GM18505 (cell line): Measurements from ENCODE around the gene TMEM8B.

Experiments
- ATAC-seq: cut with Tn5 transposase; IDR thresholded peaks from one replicate; pipeline ENCODE4 v1.9.1; 2021; ENCODE audit not compliant: unreplicated experiment
- POLR2A ChIP-seq: IDR thresholded peaks from 4 replicates; pipeline ENCODE4 v1.6.1; 2011; ENCODE audit warnings: borderline replicate concordance; ENCODE audit not compliant: insufficient read depth, insufficient read length; ENCODE audit errors: extremely low read depth

TMEM8B gene

GRCh38 chr9:35840881-35841644 is 12.0 kb downstream of the TMEM8B start:
- TF ChIP-seq POLR2A = no peak
- no peak for ATAC-seq

DNA sequence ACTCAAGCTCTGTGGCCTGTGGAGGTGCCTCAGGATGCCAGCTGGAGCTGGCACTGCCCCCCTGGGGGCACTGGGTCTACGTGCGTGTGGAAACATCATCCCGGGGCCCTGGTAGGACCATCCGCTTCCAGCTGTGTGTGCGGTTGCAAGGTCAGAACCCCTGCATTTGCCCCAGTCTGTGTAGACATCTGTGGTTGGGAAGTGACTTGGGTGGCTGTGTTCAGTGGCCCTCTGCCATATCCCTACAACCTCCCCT is 12.5 kb downstream of the TMEM8B start:
- ATAC-seq = no peak
- TF ChIP-seq POLR2A = no peak

GRCh38 chr9:35842020-35842745 is 13.2 kb downstream of the TMEM8B start:
- no peak for TF ChIP-seq POLR2A
- ATAC-seq = no peak

- no peak for ATAC-seq
- no peak for TF ChIP-seq POLR2A
Observed at GRCh38 chr9:35842795-35843194, 13.8 kb downstream of the TMEM8B start.

DNA sequence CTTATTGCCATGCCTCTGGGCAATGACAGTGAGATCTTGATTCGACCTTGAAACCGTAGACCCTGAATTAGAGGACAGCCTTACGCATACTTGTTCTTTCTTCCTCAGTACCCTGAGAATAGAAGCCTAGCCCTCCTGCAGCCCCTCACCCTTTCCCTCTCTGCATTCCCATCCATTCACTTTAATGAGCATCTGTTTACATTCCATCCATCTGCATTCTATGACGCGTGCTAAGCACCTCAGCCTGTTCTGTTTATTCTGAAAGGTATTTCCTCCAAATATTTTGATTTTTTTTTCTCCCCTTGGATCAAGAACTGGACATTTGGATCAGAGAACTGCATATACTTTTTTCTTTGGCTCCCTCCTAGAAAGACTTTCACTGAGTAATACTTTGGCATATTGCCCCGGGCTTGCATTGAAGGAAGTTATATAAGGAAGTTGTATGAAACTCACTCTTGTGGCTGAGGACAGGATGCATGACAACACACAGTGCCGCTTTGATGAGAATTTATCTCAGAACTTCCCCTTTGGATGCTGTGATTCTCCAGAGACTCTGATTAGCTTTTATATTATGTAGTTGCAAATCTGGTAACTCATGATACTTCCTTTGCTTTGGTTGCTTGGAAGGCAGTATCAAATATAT is 15.7 kb downstream of the TMEM8B start:
- no peak for ATAC-seq
- TF ChIP-seq POLR2A = no peak

DNA sequence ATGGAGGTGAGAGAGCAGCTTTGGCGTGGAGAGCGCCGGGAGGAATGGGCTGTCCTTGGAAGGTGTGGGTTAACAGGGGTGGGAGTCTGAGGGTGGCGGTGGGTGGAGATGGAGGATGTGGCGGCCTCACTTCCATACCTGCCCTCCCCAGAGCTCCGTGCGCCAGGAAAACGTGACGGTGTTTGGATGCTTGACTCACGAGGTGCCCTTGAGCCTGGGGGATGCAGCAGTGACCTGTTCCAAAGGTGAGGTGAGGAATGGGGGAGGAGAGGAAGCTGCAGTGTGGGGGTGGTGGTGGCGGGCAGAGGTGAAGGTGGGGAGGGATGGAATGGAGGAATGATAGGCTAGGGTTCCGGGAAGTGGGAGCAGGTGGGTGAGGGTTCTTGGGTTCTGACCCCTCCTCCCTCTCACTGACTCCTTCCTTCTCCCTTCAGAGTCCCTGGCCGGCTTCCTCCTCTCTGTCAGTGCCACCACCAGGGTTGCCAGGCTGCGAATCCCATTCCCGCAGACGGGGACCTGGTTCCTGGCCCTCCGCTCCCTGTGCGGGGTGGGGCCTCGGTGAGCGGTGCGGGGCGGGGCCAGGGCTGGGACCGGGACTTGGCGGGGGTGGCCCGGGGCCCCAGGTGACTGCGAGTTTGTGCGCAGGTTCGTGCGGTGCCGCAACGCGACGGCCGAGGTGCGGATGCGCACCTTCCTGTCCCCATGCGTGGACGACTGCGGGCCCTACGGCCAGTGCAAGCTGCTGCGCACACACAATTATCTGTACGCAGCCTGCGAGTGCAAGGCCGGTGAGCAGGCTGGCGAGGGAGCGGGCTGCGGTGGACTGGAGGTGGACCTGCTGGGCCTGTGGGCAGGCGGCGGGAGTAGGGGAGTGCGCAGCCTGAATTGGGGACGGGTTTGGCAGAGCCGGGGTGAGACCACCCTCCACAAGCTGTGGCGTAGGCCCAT is 17.1 kb downstream of the TMEM8B start:
- no peak for TF ChIP-seq POLR2A
- no peak for ATAC-seq

GRCh38 chr9:35847792-35848572 is 19.0 kb downstream of the TMEM8B start:
- ATAC-seq = peak; percentile 82
- peak; percentile 21 for TF ChIP-seq POLR2A

DNA sequence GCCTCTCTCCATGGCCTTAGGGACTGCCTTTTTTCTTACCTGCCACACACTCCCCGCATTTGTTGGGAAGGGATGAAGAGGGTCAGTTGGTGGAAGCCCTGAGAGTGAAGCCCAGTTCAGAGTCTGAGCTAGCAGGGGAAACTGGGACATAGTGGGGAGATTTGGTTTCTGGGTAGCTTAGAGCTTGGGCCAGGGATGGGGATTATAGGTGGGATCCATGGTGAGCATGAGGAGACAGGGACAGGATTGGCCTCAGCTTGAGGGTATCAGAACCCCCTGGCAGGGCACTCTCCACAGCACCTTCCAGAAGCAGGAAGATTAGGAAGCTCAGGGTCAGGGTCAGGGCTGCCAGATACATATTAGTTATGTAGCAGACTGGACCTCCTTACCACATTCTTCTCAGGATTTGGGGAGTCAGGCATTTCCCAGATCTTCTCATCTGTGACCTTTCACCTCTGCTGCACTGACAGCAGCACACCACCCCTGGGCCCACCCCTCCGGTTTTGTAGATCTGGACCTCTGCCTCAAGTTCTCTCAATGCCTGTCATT is 23.3 kb downstream of the TMEM8B start:
- no peak for ATAC-seq
- TF ChIP-seq POLR2A = no peak

DNA sequence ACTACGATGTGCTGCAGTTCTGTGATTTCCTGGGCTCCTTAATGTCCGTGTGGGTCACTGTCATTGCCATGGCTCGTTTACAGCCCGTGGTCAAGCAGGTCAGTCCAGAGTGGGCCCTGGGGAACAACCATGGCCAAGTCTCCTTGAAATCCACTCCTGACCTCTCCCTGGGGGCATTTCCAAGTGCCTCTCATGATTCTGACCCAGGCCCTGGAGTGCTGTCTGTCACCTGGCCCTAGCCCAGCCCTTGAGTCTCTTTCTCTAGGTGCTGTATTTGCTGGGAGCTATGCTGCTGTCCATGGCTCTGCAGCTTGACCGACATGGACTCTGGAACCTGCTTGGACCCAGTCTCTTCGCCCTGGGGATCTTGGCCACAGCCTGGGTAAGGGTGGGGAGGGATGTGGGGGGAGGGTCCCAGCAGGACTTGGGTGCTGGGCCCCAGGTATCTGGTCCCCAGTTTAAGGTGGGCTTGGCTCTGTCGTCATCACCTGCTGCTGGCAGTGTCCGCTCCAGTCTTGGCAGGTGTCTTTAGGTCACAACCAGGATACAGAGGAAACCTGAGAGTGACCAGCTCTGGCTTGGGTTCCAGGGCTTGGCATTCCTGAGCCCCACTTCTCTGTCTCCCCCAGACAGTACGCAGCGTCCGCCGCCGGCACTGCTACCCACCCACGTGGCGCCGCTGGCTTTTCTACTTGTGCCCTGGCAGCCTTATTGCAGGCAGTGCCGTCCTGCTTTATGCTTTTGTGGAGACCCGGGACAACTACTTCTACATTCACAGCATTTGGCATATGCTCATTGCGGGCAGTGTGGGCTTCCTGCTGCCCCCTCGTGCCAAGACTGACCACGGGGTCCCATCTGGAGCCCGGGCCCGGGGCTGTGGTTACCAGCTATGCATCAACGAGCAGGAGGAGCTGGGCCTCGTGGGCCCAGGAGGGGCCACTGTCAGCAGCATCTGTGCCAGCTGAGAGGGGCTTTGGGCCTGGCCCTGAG is 24.1 kb downstream of the TMEM8B start:
- no peak for ATAC-seq
- no peak for TF ChIP-seq POLR2A

GRCh38 chr9:35854091-35854762 is 25.2 kb downstream of the TMEM8B start:
- TF ChIP-seq POLR2A = no peak
- ATAC-seq = no peak

DNA sequence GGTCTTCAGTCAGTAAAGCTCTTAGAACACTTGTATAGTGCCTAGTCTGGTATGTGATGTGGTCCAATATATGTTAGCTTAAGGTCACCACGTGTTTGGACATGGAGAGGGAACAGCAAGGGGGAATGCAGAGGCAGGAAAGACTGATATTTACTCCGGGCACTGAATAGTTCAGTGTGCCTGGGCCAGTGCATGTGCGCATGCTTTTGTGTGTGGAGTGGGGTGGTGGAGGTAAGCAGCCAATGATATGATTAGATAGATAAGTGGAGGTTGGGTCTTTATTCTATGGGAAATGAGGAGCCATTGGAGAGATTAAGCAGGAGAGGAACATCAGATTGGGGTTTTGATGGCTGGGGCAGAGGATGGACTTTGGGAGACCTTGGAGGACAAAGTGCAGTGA is 27.2 kb downstream of the TMEM8B start:
- no peak for TF ChIP-seq POLR2A
- no peak for ATAC-seq

DNA sequence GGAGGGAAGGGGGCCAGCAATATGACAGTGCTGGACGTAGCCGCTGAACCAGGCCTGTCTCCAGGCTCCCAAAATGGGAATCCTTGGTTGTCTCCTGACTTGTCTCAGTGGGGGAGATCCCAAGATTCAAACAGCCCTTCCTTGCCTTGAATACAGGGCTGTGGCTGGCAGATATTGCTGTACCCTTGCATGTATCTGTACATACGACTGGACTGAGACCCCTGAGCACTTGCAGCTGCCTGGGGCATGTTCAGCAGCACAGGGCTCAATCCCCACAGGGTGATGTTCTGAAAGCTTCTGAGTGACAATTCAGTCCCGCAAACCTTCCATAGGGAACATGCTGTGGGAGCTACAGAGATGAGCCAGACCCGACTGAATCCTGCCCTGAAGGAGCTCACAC is 27.9 kb downstream of the TMEM8B start:
- ATAC-seq = no peak
- TF ChIP-seq POLR2A = no peak
